HG02798 (cell line): ENCODE results near the gene CDK5R1.

Experiments used
- ATAC-seq: cut with Tn5 transposase; IDR thresholded peaks from one replicate; pipeline ENCODE4 v1.9.1; 2021; ENCODE audit warnings: mild to moderate bottlenecking; ENCODE audit not compliant: unreplicated experiment, poor library complexity

Gene CDK5R1

GRCh38 chr17:32491371-32492263, 4.8 kb downstream of the CDK5R1 start:
- ATAC-seq = no peak

- ATAC-seq = no peak
Observed at GRCh38 chr17:32492264-32492589, 5.4 kb downstream of the CDK5R1 start.

- no peak for ATAC-seq
Observed at GRCh38 chr17:32492648-32493289, 6.0 kb downstream of the CDK5R1 start.

- no peak for ATAC-seq
Observed at GRCh38 chr17:32493571-32493970, 6.8 kb downstream of the CDK5R1 start.

- ATAC-seq = no peak
Observed at GRCh38 chr17:32493976-32494513, 7.3 kb downstream of the CDK5R1 start.

GRCh38 chr17:32494621-32495358, 8.0 kb downstream of the CDK5R1 start:
- no peak for ATAC-seq

GRCh38 chr17:32495359-32496231, 8.8 kb downstream of the CDK5R1 start:
- no peak for ATAC-seq

GRCh38 chr17:32496395-32497073, 9.7 kb downstream of the CDK5R1 start:
- ATAC-seq = no peak

- no peak for ATAC-seq
Observed at GRCh38 chr17:32497431-32498205, 10.8 kb downstream of the CDK5R1 start.

GRCh38 chr17:32498391-32498790, 11.6 kb downstream of the CDK5R1 start:
- no peak for ATAC-seq

GRCh38 chr17:32502013-32502412, 15.2 kb downstream of the CDK5R1 start:
- ATAC-seq = no peak

GRCh38 chr17:32502710-32503109, 15.9 kb downstream of the CDK5R1 start:
- ATAC-seq = no peak

GRCh38 chr17:32503251-32504165, 16.7 kb downstream of the CDK5R1 start:
- ATAC-seq = peak; percentile 85

GRCh38 chr17:32504166-32504990, 17.6 kb downstream of the CDK5R1 start:
- no peak for ATAC-seq

GRCh38 chr17:32508926-32509325, 22.1 kb downstream of the CDK5R1 start:
- ATAC-seq = no peak

GRCh38 chr17:32510466-32510865, 23.7 kb downstream of the CDK5R1 start:
- no peak for ATAC-seq

GRCh38 chr17:32512328-32512727, 25.5 kb downstream of the CDK5R1 start:
- ATAC-seq = no peak
